B cell (primary cell): Measurements from ENCODE around the gene BMP8A. TPM values are rescaled to one million over a fixed set of nuclear protein-coding genes. Genes with fewer than 3 reads are reported as not detected.

Experiments used
- ATAC-seq: fragments of 200-7000 bp; cut with Tn5 transposase; one replicate; pipeline ENCODE4 v1.10.0; 2021; ENCODE audit warnings: low read depth, mild to moderate bottlenecking, moderate number of reproducible peaks, moderate library complexity
- CTCF ChIA-PET: fragments of 350-600 bp; sonication (Branson Sonifier 250); formaldehyde crosslinking; loops from one replicate; lab custom pipeline; 2021; ENCODE audit warnings: antibody characterized with exemption, inconsistent platforms; lab: Charles Lee
- POLR2A ChIA-PET: fragments of 350-600 bp; sonication (Branson Sonifier 250); formaldehyde crosslinking; loops from one replicate; lab custom pipeline; 2021; ENCODE audit warnings: antibody characterized with exemption; lab: Charles Lee
- DNase-seq: peaks from one replicate; pipeline ENCODE4 v3.0.0; 2013
- H2AFZ ChIP-seq: 2 replicates; pipeline ENCODE4 v1.6.1; 2012; ENCODE audit warnings: mild to moderate bottlenecking, low read depth, low read length; ENCODE audit not compliant: insufficient read depth, poor library complexity, severe bottlenecking
- H3K27ac ChIP-seq, 2 donors: 1 replicate in 1 of 2; 2 replicates in 1 of 2; pipeline ENCODE4 v1.5.1; 2012 to 2013; ENCODE audit warnings: low read length in 2 of 2, mild to moderate bottlenecking in 2 of 2, moderate library complexity in 1 of 2
- H3K27me3 ChIP-seq, 4 experiments: fragments of 200-600 bp in 1 of 4; sonication (generic) in 1 of 4; replicated peaks in 1 of 4; 1 replicate in 2 of 4; 2 replicates in 2 of 4; pipeline versions ENCODE4 v1.6.1 to v1.7.0; 2013 to 2016; ENCODE audit warnings: low read length in 3 of 4, mild to moderate bottlenecking in 2 of 4, mixed read lengths in 1 of 4, moderate library complexity in 1 of 4; ENCODE audit not compliant: insufficient read depth in 4 of 4, control insufficient read depth in 3 of 4; ENCODE audit errors: control extremely low read depth in 1 of 4
- H3K36me3 ChIP-seq, 2 experiments: replicated peaks in 1 of 2; 1 replicate in 1 of 2; 2 replicates in 1 of 2; pipeline versions ENCODE4 v1.6.1 to v1.7.1; 2013; ENCODE audit warnings: low read length in 1 of 2; ENCODE audit not compliant: insufficient read depth in 2 of 2, control insufficient read depth in 1 of 2; ENCODE audit errors: control extremely low read depth in 1 of 2, extremely low read depth in 1 of 2
- H3K4me1 ChIP-seq, 2 donors: fragments of 200-600 bp in 1 of 2; sonication (generic) in 1 of 2; 1 replicate in 1 of 2; 2 replicates in 1 of 2; pipeline versions ENCODE4 v1.5.1 to v1.6.1; 2013 to 2017; ENCODE audit warnings: low read length in 2 of 2; ENCODE audit not compliant: control insufficient read depth in 2 of 2, insufficient read depth in 2 of 2
- H3K4me2 ChIP-seq: replicated peaks from 2 replicates; pipeline ENCODE3; 2012; ENCODE audit warnings: mild to moderate bottlenecking, low read depth, low read length; ENCODE audit not compliant: poor library complexity, severe bottlenecking
- H3K4me3 ChIP-seq, 5 experiments: fragments of 200-600 bp in 1 of 5; sonication (generic) in 1 of 5; 1 replicate in 3 of 5; 2 replicates in 2 of 5; pipeline versions ENCODE4 v1.5.1 to v1.7.0; 2011 to 2016; ENCODE audit warnings: low read length in 4 of 5, mild to moderate bottlenecking in 4 of 5, low read depth in 2 of 5, control low read depth in 1 of 5, moderate library complexity in 1 of 5; ENCODE audit not compliant: insufficient read depth in 1 of 5; ENCODE audit errors: control extremely low read depth in 1 of 5, extremely low read depth in 1 of 5
- H3K79me2 ChIP-seq: fragments of 200-600 bp; sonication (generic); one replicate; pipeline ENCODE4 v1.6.0; 2016; ENCODE audit warnings: low read length; ENCODE audit not compliant: control insufficient read depth, insufficient read depth
- H3K9ac ChIP-seq: fragments of 200-600 bp; sonication (generic); 2 replicates; pipeline ENCODE4 v1.6.1; 2017; ENCODE audit warnings: mild to moderate bottlenecking, low read length, moderate library complexity
- H3K9me3 ChIP-seq, 3 donors: one replicate each; pipeline versions ENCODE4 v1.6.1 to v1.7.1; 2013; ENCODE audit warnings: low read length in 2 of 3; ENCODE audit not compliant: control insufficient read depth in 2 of 3, insufficient read depth in 1 of 3; ENCODE audit errors: control extremely low read depth in 1 of 3
- H4K20me1 ChIP-seq: 2 replicates; pipeline ENCODE4 v1.6.0; 2012; ENCODE audit warnings: mild to moderate bottlenecking, low read length; ENCODE audit not compliant: insufficient read depth, control insufficient read depth, poor library complexity, severe bottlenecking
- H3K27ac Mint-ChIP-seq: one replicate; pipeline ENCODE4 v1.8.0; 2021; ENCODE audit warnings: mixed read lengths
- H3K27me3 Mint-ChIP-seq: one replicate; pipeline ENCODE4 v1.8.0; 2021; ENCODE audit warnings: mixed read lengths
- H3K4me1 Mint-ChIP-seq: one replicate; pipeline ENCODE4 v1.8.0; 2021; ENCODE audit warnings: mixed read lengths
- H3K4me3 Mint-ChIP-seq: one replicate; pipeline ENCODE4 v1.8.0; 2021; ENCODE audit warnings: mixed read lengths
- H3K9me3 Mint-ChIP-seq: one replicate; pipeline ENCODE4 v1.8.0; 2022; ENCODE audit warnings: mixed read lengths; ENCODE audit not compliant: insufficient read depth
- EZH2 ChIP-seq: IDR thresholded peaks from 2 replicates; pipeline ENCODE4 v1.6.1; 2012; ENCODE audit warnings: borderline replicate concordance, low read depth, mild to moderate bottlenecking, moderate library complexity, low read length; ENCODE audit not compliant: insufficient read depth, poor library complexity, severe bottlenecking
- WGBS: methylation state at CpG from one replicate; pipeline ENCODE4 v1.1.5; 2013; ENCODE audit warnings: missing lambda C conversion rate; ENCODE audit not compliant: insufficient coverage; 5-methylcytosine and 5-hydroxymethylcytosine counted together
- intact Hi-C: fragments of 100-400 bp; cut with micrococcal nuclease; formaldehyde crosslinking; loops from one replicate; pipeline ENCODE4 v1.10.0; 2022
- polyA plus RNA-seq: library from polyadenylated mRNA; depleted of rRNA; stranded (reverse); fragments of >200 nt; gene quantifications from 2 replicates; pipeline ENCODE4 v1.2.3, GENCODE V29; 2012
- total RNA-seq, 2 donors: library from RNA; stranded (reverse); fragments of 120-200 nt in 1 of 2; gene quantifications; 1 replicate in 1 of 2; 2 replicates in 1 of 2; pipeline versions ENCODE4 v1.2.3 to v1.2.4, GENCODE V29; 2013 to 2022
- TF ChIP-seq, protein P1 (sequence below): fragments of 200-600 bp; IDR thresholded peaks from one replicate; pipeline ENCODE4 v1.8.0; 2022; ENCODE audit warnings: antibody characterized with exemption, mild to moderate bottlenecking

BMP8A gene
- total and polyA plus RNA-seq, 2 donors (not counting 1 experiment from before 2014, with no cell fraction given): 0.25 to 1.1 TPM

DNA sequence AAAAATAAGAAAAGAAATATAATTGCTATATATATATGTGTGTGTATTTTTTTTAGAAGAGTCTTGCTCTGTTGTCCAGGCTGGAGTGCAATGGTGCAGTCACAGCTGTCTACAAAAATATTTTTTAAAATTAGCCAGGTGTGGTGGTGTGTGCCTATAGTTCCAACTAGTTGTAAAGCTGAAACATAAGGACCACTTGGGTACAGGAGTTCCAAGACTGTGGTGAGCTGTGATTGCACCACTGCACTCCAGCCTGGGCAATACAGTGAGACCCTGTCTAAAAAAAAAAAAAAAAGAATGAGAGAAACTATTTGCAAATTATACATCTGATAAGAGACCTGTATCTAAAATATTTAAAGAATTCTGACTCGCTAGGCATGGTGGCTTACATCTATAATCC is 42.0 kb downstream of the BMP8A start:
- CTCF ChIA-PET: interaction anchor here (1.4 kb wide), 1 partner anchor 9 kb away, joined by 6 read pairs; no protein-coding TSS in a partner anchor
- H3K36me3 ChIP-seq: peaks cover 0 to 18% of the 10 kb centered on the region in 2 experiments

GRCh38 chr1:39538531-39539251 is 47.3 kb downstream of the BMP8A start:
- H3K27ac ChIP-seq: no peak overlapping the region
- no peak overlapping the region for H3K9ac ChIP-seq
- peak overlapping the region; percentile 5 for H3K4me2 ChIP-seq
- DNase-seq (no peak), ATAC-seq (no peak)
- no peaks in the 10 kb centered on the region for H3K27me3 ChIP-seq
- TF ChIP-seq EZH2: no peak
- intact Hi-C loops: loop anchor here (1.0 to 10.0 kb wide), 4 partner anchors 47 to 440 kb away; partner anchors contain the start of gene BMP8A
- no peak overlapping the region for H3K27ac Mint-ChIP-seq
- H3K9me3 Mint-ChIP-seq: no peaks in the 10 kb centered on the region
- CTCF ChIA-PET: interaction anchor here (0.6 to 3.2 kb wide), 41 partner anchors 8 to 505 kb away, joined by 3 to 22 read pairs (median 4); partner anchors contain the start of gene BMP8A
- H3K36me3 ChIP-seq: peaks cover 0 to 11% of the 10 kb centered on the region in 2 experiments
- H3K4me3 Mint-ChIP-seq: no peak overlapping the region
- 95% methylated on average over 9 of the region's 9 CpGs for WGBS
- peaks cover 20 to 27% of the 10 kb centered on the region in 2 donors for H3K4me1 ChIP-seq
- H2AFZ ChIP-seq: peak overlapping the region; percentile 2
- POLR2A ChIA-PET: no interaction called here
- no peaks in the 10 kb centered on the region for H3K79me2 ChIP-seq
- peaks cover 0 to 18% (median 9%) of the 10 kb centered on the region in 3 donors for H3K9me3 ChIP-seq
- H3K4me1 Mint-ChIP-seq: peaks cover 20% of the 10 kb centered on the region
- H4K20me1 ChIP-seq: no peaks in the 10 kb centered on the region
- no peak overlapping the region for H3K4me3 ChIP-seq
- no peaks in the 10 kb centered on the region for H3K27me3 Mint-ChIP-seq

More for the DNA sequence above, 42.0 kb downstream of the BMP8A start:
- Histone ChIP-seq H3K4me3 (no peak overlapping the region), H3K4me2 (no peak overlapping the region), H3K9me3 (no peaks in the 10 kb centered on the region), H3K27ac (no peak overlapping the region), H4K20me1 (no peaks in the 10 kb centered on the region), H3K27me3 (no peaks in the 10 kb centered on the region), H3K4me1 (no peaks in the 10 kb centered on the region), H3K79me2 (no peaks in the 10 kb centered on the region), H3K9ac (no peak overlapping the region), H2AFZ (no peak overlapping the region)
- Mint-ChIP-seq H3K27me3 (no peaks in the 10 kb centered on the region), H3K4me3 (no peak overlapping the region), H3K4me1 (no peaks in the 10 kb centered on the region), H3K9me3 (no peaks in the 10 kb centered on the region), H3K27ac (no peak overlapping the region)
- DNase-seq: no peak
- TF ChIP-seq, protein P1, sequence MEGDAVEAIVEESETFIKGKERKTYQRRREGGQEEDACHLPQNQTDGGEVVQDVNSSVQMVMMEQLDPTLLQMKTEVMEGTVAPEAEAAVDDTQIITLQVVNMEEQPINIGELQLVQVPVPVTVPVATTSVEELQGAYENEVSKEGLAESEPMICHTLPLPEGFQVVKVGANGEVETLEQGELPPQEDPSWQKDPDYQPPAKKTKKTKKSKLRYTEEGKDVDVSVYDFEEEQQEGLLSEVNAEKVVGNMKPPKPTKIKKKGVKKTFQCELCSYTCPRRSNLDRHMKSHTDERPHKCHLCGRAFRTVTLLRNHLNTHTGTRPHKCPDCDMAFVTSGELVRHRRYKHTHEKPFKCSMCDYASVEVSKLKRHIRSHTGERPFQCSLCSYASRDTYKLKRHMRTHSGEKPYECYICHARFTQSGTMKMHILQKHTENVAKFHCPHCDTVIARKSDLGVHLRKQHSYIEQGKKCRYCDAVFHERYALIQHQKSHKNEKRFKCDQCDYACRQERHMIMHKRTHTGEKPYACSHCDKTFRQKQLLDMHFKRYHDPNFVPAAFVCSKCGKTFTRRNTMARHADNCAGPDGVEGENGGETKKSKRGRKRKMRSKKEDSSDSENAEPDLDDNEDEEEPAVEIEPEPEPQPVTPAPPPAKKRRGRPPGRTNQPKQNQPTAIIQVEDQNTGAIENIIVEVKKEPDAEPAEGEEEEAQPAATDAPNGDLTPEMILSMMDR: no peak
- no peak for TF ChIP-seq EZH2
- ATAC-seq: no peak
- POLR2A ChIA-PET: no interaction called here
- intact Hi-C loops: loop anchor here (10.0 kb wide), 2 partner anchors 59 to 269 kb away; no protein-coding TSS in a partner anchor
- no CpG with 5 or more reads among the region's 1 CpG for WGBS
